ENCODE measurements around the gene HRG. TPM values are rescaled to one million over a fixed set of nuclear protein-coding genes. Genes with fewer than 3 reads are reported as not detected.

Gene HRG
- total and polyA plus RNA-seq, 2 experiments from 2014 or later = not detected

DNA sequence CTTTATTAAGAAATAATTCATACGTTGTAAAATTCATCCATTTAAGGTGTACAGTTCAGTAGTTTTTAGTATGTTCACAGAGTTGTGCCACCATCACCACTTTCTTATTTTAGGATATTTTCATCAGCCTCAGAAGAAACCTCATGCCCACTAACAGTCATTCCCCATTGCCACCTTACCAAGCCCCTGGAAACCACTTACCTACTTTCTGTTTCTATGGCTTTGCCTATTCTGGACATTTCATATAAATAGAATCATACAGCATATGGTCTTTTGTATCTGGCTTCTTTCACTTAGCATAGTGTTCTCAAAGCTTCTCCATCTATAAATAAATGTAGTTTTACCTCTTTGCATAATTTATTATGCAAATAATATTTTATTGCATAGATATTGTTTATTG, 19.0 kb upstream of the HRG start:
- Mint-ChIP-seq H3K9me3 (no peaks in the 10 kb centered on the region), H3K27me3 (ENCODE audit: insufficient read depth, low read depth, poor library complexity) (peaks cover 2% of the 10 kb centered on the region), H3K27ac (no peak overlapping the region), H3K36me3 (ENCODE audit: low read depth) (no peaks in the 10 kb centered on the region), H3K4me3 (no peak overlapping the region), H3K4me1 (peaks cover 17% of the 10 kb centered on the region)
- Histone ChIP-seq H3K27ac (ENCODE audit: low read depth) (no peak overlapping the region), H3K4me1 (ENCODE audit: insufficient read depth) (peaks cover 18% of the 10 kb centered on the region), H2AFZ (no peak overlapping the region), H4K20me1 (replicated peaks; ENCODE audit: insufficient read depth) (no peaks in the 10 kb centered on the region), H3K79me2 (replicated peaks; ENCODE audit: insufficient read depth) (no peaks in the 10 kb centered on the region), H3K36me3 (ENCODE audit: insufficient read depth) (no peaks in the 10 kb centered on the region), H3K4me2 (no peak overlapping the region), H3K4me3 (no peak overlapping the region), H3K27me3 (ENCODE audit: insufficient read depth) (no peaks in the 10 kb centered on the region), H3F3A (replicated peaks; ENCODE audit: low read depth) (no peaks in the 10 kb centered on the region), H3K9me2 (ENCODE audit: insufficient read depth) (no peaks in the 10 kb centered on the region)
- no peak for ATAC-seq
- no peak for DNase-seq (ENCODE audit: low spot score)
- TF ChIP-seq, protein P1, sequence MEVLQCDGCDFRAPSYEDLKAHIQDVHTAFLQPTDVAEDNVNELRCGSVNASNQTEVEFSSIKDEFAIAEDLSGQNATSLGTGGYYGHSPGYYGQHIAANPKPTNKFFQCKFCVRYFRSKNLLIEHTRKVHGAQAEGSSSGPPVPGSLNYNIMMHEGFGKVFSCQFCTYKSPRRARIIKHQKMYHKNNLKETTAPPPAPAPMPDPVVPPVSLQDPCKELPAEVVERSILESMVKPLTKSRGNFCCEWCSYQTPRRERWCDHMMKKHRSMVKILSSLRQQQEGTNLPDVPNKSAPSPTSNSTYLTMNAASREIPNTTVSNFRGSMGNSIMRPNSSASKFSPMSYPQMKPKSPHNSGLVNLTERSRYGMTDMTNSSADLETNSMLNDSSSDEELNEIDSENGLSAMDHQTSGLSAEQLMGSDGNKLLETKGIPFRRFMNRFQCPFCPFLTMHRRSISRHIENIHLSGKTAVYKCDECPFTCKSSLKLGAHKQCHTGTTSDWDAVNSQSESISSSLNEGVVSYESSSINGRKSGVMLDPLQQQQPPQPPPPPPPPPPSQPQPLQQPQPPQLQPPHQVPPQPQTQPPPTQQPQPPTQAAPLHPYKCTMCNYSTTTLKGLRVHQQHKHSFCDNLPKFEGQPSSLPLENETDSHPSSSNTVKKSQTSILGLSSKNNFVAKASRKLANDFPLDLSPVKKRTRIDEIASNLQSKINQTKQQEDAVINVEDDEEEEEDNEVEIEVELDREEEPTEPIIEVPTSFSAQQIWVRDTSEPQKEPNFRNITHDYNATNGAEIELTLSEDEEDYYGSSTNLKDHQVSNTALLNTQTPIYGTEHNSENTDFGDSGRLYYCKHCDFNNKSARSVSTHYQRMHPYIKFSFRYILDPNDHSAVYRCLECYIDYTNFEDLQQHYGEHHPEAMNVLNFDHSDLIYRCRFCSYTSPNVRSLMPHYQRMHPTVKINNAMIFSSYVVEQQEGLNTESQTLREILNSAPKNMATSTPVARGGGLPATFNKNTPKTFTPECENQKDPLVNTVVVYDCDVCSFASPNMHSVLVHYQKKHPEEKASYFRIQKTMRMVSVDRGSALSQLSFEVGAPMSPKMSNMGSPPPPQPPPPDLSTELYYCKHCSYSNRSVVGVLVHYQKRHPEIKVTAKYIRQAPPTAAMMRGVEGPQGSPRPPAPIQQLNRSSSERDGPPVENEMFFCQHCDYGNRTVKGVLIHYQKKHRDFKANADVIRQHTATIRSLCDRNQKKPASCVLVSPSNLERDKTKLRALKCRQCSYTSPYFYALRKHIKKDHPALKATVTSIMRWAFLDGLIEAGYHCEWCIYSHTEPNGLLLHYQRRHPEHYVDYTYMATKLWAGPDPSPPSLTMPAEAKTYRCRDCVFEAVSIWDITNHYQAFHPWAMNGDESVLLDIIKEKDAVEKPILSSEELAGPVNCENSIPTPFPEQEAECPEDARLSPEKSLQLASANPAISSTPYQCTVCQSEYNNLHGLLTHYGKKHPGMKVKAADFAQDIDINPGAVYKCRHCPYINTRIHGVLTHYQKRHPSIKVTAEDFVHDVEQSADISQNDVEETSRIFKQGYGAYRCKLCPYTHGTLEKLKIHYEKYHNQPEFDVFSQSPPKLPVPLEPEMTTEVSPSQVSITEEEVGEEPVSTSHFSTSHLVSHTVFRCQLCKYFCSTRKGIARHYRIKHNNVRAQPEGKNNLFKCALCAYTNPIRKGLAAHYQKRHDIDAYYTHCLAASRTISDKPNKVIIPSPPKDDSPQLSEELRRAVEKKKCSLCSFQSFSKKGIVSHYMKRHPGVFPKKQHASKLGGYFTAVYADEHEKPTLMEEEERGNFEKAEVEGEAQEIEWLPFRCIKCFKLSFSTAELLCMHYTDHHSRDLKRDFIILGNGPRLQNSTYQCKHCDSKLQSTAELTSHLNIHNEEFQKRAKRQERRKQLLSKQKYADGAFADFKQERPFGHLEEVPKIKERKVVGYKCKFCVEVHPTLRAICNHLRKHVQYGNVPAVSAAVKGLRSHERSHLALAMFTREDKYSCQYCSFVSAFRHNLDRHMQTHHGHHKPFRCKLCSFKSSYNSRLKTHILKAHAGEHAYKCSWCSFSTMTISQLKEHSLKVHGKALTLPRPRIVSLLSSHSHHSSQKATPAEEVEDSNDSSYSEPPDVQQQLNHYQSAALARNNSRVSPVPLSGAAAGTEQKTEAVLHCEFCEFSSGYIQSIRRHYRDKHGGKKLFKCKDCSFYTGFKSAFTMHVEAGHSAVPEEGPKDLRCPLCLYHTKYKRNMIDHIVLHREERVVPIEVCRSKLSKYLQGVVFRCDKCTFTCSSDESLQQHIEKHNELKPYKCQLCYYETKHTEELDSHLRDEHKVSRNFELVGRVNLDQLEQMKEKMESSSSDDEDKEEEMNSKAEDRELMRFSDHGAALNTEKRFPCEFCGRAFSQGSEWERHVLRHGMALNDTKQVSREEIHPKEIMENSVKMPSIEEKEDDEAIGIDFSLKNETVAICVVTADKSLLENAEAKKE (CRISPR knock-in tag; IDR thresholded peaks at IDR 0.05) = no peak
- TF ChIP-seq NANOG (IDR thresholded peaks at IDR 0.05; ENCODE audit: borderline replicate concordance) (no peak), EZH2phosphoT487 (IDR thresholded peaks at IDR 0.05; ENCODE audit: unreplicated experiment) (no peak), ZNF114 (CRISPR knock-in tag; IDR thresholded peaks at IDR 0.05) (no peak), POLR2AphosphoS5 (IDR thresholded peaks at IDR 0.05; ENCODE audit: low read depth) (no peak), STAT1 (IDR thresholded peaks at IDR 0.05; ENCODE audit: unreplicated experiment) (no peak), ZNF331 (CRISPR knock-in tag; IDR thresholded peaks at IDR 0.05; ENCODE audit: low read depth) (no peak), EZH2 (IDR thresholded peaks at IDR 0.05; ENCODE audit: low read depth, unreplicated experiment) (no peak), JUNB (IDR thresholded peaks at IDR 0.05; ENCODE audit: unreplicated experiment) (no peak), ETS1 (IDR thresholded peaks at IDR 0.05) (no peak), CREB1 (CRISPR knock-in tag; IDR thresholded peaks at IDR 0.05; ENCODE audit: low read depth) (no peak)
- TF ChIP-seq, protein P2, sequence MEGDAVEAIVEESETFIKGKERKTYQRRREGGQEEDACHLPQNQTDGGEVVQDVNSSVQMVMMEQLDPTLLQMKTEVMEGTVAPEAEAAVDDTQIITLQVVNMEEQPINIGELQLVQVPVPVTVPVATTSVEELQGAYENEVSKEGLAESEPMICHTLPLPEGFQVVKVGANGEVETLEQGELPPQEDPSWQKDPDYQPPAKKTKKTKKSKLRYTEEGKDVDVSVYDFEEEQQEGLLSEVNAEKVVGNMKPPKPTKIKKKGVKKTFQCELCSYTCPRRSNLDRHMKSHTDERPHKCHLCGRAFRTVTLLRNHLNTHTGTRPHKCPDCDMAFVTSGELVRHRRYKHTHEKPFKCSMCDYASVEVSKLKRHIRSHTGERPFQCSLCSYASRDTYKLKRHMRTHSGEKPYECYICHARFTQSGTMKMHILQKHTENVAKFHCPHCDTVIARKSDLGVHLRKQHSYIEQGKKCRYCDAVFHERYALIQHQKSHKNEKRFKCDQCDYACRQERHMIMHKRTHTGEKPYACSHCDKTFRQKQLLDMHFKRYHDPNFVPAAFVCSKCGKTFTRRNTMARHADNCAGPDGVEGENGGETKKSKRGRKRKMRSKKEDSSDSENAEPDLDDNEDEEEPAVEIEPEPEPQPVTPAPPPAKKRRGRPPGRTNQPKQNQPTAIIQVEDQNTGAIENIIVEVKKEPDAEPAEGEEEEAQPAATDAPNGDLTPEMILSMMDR (conservative IDR thresholded peaks at IDR 0.05; ENCODE audit: low read depth in 2 of 2) = no peak
- TF ChIP-seq, protein P3, sequence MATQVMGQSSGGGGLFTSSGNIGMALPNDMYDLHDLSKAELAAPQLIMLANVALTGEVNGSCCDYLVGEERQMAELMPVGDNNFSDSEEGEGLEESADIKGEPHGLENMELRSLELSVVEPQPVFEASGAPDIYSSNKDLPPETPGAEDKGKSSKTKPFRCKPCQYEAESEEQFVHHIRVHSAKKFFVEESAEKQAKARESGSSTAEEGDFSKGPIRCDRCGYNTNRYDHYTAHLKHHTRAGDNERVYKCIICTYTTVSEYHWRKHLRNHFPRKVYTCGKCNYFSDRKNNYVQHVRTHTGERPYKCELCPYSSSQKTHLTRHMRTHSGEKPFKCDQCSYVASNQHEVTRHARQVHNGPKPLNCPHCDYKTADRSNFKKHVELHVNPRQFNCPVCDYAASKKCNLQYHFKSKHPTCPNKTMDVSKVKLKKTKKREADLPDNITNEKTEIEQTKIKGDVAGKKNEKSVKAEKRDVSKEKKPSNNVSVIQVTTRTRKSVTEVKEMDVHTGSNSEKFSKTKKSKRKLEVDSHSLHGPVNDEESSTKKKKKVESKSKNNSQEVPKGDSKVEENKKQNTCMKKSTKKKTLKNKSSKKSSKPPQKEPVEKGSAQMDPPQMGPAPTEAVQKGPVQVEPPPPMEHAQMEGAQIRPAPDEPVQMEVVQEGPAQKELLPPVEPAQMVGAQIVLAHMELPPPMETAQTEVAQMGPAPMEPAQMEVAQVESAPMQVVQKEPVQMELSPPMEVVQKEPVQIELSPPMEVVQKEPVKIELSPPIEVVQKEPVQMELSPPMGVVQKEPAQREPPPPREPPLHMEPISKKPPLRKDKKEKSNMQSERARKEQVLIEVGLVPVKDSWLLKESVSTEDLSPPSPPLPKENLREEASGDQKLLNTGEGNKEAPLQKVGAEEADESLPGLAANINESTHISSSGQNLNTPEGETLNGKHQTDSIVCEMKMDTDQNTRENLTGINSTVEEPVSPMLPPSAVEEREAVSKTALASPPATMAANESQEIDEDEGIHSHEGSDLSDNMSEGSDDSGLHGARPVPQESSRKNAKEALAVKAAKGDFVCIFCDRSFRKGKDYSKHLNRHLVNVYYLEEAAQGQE (IDR thresholded peaks at IDR 0.05; ENCODE audit: unreplicated experiment) = no peak

All from GM23338 (cell line).